ENCODE measurements around the gene EPS8L1.
"Not testable (repeated sequence)": the region's sequence is repeated elsewhere in the genome, so short reads cannot be mapped to it uniquely, and the experiment has no call there.

Gene EPS8L1

DNA sequence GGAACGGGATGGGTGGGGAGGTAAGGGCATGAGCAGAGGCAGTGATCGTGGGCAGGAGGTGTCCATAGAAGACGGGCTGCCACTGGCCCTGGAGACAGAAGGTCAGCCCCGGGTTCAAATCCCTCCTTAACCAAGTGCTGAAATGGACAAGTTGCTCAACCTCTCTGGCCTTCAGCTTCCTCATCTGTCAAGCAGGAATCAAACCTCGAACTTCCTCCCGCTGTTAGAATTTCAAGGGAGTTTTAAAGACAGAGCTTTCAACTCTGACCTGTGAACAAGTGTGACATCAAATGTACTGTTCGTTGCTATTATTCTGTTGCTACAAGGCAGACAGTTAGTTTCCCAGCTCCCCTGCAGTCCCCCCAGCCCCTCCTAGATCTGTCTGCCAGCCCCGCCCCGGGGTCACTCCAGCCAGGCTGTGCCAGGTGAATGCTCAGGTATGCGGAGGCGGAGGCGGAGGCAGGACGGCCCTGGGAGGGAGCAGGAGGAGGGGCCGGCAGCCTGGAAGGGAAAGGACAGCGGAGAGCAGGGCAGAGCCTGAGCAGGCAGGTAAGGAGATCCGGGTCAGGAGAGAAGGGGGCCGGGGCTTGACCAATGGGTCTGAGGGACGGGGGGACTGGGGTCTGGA is at the start of gene EPS8L1:
Gene EPS8L1, plus strand, starts transcription at position 499 of the 628 bp plus-strand sequence. CDS start 576 bp downstream, outside the sequence.
- no peak for DNase-seq

- DNase-seq, result not testable (repeated sequence)
Measured at GRCh38 chr19:55027140-55027471, 48.6 kb upstream of the EPS8L1 start.

- no peak for DNase-seq
Measured at GRCh38 chr19:55027472-55028337, 48.0 kb upstream of the EPS8L1 start.

- no peak for DNase-seq
Measured at GRCh38 chr19:55028757-55029156, 46.9 kb upstream of the EPS8L1 start.

GRCh38 chr19:55031178-55031577 is 44.5 kb upstream of the EPS8L1 start:
- no peak for DNase-seq

DNA sequence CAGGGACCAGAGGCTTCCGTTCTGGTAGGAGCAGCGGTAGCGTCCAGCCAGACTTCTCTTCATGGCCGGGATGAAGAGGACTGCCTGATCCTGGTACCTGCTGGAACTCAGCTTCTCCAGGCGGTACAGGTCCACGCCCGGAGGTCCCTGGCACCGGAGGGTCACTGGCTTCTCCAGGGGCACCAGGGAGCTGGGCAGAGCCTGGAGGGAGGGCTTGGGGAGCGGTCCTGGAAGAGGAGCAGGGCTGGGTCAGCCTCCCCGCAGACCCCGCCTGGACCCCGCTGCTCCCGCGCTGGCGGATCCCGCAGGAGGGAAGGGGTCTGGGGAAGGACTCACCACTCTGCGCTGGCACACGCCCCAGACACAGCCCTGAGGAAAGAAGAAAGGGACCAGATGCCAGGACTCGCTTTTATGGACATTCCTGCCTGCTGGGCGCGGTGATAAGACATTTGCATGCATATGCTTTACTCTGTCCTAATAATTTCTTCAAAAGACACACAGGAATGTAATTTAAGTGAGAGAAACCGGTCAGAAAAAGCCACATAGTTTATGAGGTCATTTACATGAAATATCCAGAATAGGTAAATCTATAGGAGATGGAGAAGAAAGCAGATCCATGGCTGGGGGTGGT is 43.4 kb upstream of the EPS8L1 start:
- DNase-seq, result no peak

DNA sequence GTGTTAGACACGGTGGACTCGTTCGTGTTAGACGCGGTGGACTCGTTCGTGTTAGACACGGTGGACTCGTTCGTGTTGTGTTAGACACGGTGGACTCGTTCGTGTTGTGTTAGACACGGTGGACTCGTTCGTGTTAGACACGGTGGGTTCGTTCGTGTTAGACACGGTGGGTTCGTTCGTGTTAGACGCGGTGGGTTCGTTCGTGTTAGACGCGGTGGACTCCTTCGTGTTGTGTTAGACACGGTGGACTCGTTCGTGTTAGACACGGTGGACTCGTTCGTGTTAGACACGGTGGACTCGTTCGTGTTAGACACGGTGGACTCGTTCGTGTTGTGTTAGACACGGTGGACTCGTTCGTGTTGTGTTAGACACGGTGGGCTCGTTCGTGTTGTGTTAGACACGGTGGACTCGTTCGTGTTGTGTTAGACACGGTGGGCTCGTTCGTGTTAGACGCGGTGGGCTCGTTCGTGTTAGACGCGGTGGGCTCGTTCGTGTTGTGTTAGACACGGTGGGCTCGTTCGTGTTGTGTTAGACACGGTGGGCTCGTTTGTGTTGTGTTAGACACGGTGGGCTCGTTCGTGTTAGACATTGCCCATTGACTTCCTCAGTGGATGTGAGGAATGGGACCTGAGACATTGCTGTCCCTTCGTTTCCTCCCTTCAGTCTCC is 42.6 kb upstream of the EPS8L1 start:
- DNase-seq, result not testable (repeated sequence)

DNA sequence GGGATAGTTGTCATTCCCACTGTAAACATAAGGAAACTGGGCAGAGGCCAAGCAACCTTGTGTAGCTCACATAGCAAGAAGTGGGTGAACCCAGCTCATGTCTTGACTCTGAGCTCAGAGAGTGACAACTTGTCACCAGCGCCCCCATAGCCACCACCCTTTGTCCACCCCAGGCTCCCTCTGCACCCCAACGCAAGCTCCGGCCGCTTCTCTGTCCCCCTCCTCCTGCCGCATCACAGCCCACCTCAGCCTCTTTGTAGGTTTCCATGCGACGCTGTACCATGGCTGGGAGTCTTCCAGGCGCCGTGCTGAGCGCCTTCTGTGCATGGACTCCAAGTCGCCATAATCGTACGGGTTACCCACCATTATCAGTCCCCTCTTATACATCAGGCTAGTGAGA is 40.9 kb upstream of the EPS8L1 start:
- DNase-seq, result no peak

- DNase-seq, result no peak
Measured at GRCh38 chr19:55036058-55036457, 39.6 kb upstream of the EPS8L1 start.

DNA sequence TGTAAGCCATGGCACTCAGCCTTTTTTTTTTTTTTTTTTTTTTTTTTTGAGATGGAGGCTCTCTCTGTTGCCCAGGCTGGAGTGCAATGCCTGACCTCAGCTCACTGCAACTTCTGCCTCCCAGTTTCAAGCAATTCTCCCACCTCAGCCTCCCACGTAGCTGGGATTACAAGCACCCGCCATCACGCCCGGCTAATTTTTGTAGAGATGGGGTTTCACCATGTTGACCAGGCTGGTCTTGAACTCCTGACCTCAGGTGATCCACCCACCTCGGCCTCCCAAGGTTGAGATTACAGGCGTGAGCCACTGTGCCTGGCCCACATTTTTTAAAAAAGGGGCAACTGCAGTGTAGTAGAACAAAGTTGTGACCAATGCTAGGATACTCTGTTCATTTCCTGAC is 38.1 kb upstream of the EPS8L1 start:
- not testable (repeated sequence) for DNase-seq

GRCh38 chr19:55040654-55041053 is 35.0 kb upstream of the EPS8L1 start:
- not testable (repeated sequence) for DNase-seq

GRCh38 chr19:55041244-55041626 is 34.4 kb upstream of the EPS8L1 start:
- DNase-seq, result no peak

DNA sequence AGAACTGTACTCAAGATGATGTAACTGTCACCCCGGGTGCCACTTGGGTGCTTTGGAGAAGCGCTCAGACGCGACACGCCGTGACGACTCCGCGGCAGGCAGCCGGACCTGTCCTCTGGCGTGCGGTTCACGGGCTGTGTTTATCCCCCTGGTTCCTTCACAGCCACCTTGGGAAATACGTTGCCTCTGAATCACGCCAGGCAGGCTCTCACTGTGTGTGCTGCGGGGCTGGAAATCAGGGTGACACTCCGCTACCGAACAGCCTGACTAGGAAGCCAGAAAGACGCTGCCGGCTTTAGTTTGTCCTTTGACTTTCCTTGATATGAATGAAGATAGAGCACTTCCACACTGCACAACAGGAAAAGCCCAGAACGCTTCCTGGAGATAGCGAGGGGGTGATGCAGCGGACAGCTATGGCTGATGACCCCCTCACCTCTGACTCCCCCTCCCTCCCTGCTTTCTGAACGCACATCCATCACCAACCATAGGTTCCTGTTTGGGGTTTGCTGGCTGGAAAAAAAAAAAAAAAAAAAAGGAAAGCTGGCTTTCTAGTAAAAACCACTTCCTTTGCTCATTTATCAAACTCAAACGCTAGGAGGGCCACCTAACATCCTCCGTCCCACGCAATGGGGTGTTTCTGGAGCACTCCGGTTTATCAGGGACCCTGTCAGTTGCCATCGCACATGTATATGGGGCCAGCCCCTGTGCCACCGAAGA is 33.9 kb upstream of the EPS8L1 start:
- no peak for DNase-seq

DNA sequence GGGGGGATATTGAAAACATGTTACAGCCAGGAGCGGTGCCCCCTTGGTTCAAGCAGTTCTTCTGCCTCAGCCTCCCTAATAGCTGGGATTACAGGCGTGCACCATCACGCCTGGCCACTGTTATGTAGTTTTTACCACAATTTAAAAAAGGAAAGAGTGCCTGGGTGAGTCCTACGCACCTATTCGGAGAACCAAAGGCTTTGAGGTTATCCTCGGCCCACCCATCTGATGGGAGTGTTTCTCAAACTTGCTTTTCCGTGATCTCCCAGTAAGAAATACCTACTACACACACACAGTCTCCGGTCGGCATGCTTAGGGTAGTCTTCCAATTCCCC is 33.4 kb upstream of the EPS8L1 start:
- DNase-seq, result no peak

DNA sequence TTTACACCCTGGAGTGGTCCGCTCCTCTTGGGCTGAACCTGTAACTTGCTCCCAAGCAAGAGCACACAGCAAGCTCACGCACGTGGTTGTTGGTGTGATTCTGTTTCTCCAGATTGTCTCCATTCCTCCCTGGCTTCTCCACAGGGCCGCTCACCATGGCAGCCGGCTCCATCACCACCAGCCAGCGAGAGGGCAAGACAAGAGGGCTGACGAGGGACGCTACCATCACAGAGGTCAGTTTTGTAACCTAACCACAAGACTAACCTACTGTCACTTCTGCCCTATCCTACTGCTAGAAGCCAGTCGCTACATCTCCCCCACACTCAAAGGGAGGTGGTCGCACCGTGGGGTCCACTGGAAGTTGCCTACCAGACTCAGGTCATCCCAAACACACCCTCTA is 33.0 kb upstream of the EPS8L1 start:
- DNase-seq, result no peak

GRCh38 chr19:55044286-55044685 is 31.4 kb upstream of the EPS8L1 start:
- no peak for DNase-seq

DNA sequence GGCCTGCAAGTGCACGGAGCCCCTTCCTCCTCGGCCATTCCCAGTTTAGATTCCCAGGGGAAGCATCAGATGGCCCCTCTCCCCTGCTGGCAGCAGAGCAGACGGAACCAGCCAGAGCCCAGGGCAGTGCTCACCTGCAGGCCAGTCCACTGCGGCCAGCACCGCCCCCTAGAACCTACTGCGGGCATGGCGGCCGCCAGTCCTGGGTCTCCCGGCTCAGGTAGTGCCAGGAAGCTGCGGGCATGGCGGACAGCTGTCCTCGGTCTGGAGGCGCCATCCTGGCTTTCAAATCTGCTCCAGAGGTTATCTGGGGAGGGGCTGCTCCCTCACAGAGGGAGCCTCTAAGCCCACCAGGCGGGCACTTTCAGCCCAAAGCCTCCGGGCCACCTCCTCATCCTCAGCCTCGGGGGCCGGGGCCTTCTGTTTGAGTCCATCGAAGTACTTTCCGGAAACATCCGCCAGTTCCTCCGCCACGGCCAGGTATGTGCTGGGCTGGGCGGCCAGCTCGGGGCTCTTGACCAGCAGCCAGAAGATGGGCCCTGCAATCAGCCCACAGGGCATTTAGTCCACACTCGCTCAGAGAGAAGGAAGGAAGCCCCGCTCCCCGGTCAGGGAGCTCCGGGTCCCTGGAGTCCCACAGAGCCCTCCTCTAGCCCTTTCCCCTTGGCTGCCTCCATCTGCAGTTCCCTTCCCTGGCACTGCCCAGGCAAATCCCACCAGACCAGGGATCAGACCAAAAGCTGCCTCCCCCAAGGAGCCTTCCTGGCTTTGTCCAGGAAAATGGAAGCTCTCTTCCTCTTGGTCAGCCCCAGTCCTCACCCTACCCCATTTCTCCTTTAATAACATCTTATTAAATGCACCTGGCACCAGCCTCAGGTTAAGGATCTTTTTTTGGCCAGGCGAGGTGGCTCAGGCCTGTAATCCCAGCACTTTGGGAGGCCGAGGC is 30.6 kb upstream of the EPS8L1 start:
- DNase-seq, result no peak

DNA sequence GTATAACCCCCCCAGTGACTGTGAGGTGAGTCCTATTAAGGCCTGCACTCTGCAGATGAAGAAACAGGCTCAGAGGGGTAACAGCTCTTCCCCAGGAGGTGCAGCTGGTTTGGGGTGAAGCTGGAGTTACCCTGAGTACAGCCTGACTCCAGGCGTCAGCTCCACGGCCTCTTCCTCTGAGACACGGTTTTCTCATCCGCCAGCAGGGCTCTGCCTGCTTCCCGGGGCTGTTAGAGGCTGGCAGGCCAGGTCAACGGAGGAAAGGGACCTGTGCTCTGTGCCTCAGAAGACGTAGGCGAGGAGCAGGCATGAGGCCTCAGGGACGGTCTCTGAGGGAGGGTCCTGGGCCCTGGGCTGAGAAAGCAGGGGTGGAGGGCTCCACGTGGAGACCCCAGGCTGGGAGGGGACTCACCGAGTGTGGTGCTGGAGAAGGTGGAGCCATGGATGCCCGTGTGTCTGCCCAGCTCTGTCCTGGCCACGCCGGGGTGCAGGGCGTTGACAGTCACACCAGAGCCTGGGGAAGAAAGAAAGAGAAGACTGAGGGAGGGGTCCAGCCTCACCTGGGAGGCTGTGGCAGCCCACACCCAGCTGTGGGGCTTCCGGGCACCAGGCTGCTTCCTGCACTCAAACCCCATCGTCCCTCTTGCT is 28.6 kb upstream of the EPS8L1 start:
- no peak for DNase-seq

DNA sequence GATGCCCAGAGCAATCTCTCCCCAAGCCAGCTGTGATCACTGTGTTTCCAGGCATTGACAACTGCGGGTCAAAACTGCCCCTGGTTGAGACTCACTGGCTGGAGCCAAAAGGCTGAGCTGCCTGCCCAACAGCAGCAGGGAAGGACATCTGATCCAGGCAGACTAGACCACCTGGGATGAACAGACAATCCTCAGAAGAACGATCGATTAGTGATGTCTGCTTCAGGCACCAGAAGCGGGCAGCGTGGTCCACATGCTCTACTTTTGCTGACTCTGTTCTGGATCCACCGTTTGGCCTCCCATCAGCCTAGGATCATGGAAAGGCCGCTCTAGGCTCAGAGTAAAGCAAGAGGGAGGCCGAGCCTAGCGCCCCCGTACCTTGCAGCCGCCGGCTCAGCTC is 27.7 kb upstream of the EPS8L1 start:
- DNase-seq, result no peak

GRCh38 chr19:55048446-55048845 is 27.2 kb upstream of the EPS8L1 start:
- no peak for DNase-seq
